GM21447 (cell line): ENCODE results near the gene SPATA7.

Experiments used
- ATAC-seq: cut with Tn5 transposase; IDR thresholded peaks from one replicate; pipeline ENCODE4 v1.9.1; 2021; ENCODE audit not compliant: unreplicated experiment

The SPATA7 gene

DNA sequence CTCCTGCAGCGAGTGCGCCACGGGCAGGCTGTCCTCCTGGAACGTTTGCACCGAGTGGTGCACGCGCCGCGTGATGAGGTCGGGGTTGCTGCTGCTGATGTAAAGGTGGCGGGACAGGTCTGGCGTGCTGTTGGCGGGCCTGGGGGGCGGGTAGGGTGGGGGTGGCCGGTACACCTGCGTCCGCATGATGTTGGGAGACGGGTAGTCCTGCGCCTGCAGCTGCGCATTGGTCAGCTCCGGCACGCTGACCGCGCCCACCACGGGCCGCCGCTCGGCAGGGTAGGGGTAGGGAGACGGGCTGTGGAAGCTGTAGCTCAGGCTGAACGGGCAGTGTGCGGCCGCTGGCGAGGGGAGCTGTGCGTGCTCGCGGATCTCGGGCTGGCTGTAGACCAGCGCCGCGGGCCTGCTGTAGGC is 94.1 kb downstream of the SPATA7 start:
- no peak for ATAC-seq

DNA sequence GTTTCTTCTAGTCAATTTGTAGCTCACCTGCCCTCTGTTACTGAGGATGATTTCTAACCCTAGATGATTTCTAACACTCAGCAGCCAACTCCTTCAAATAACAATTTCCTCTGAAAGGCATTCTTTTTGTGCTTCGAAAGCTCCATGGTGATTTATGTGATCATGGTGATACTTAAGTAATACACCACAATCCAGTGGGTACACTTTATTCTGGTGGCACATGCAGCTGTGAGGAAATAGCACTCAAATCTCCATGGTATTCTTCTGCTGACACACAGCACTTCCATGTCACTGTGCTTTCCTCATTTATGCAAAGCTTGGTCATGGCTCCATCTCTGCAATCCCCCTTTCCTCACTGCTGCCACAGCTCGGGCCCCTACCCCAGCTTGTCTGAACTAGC is 95.6 kb downstream of the SPATA7 start:
- no peak for ATAC-seq

DNA sequence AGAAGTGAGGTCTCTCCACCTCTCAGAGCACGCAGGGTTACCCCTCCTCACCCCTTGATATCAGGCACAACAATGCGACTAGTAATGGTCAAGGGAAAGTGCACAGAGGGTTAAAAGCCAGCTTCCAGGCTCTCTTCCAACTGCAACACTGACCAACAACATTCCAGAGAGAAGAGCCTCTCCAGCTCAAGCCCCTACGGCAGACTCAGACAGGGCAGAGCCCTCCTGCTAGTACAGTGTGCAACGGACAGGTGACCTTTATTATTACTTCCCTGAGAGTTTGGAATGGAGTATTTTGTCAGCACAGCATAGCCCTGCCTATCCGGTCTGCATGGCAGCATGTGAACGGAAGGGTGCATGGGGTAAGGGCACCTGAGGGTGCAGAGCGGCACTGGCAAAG is 96.3 kb downstream of the SPATA7 start:
- ATAC-seq, result no peak

DNA sequence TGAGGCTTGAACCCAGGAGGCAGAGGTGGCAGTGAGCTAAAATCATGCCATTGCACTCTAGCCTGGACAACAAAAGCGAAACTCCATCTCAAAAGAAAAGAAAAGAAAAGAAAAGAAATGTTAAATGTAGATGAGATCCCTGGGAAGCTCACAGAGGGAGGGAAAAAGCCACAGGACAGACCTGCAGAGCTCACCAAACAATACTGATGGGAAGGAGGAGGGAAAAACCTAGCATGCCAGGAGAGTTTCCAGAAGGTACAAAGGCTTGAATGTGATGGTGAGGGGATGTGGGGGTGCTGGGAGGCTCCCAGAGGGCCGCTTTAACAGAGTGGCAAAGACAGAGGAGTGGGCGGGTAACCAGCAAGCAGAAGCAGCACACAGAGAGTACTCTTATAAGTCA is 97.1 kb downstream of the SPATA7 start:
- ATAC-seq, result no peak
